Aorta (tissue), 5 donors: Measurements from ENCODE around the gene GALNT14. TPM values are rescaled to one million over a fixed set of nuclear protein-coding genes. Genes with fewer than 3 reads are reported as not detected.

Experiments used
- ATAC-seq: fragments of 200-7000 bp; cut with Tn5 transposase; one replicate; pipeline ENCODE4 v1.9.1; 2022; ENCODE audit warnings: moderate library complexity; ENCODE audit not compliant: low FRiP score
- DNase-seq, 2 donors: peaks; one replicate each; pipeline ENCODE4 v3.0.0-alpha.2; 2020
- H3K27ac ChIP-seq, 2 donors: one replicate each; pipeline ENCODE4 v1.5.1; 2013; ENCODE audit warnings: low read length in 2 of 2, mild to moderate bottlenecking in 2 of 2, moderate library complexity in 2 of 2, control low read depth in 1 of 2, inconsistent platforms in 1 of 2, low read depth in 1 of 2
- H3K27me3 ChIP-seq, 2 donors: one replicate each; pipeline ENCODE4 v1.6.1; 2013; ENCODE audit warnings: control low read depth in 1 of 2, low read length in 1 of 2, mild to moderate bottlenecking in 1 of 2, moderate library complexity in 1 of 2; ENCODE audit not compliant: insufficient read depth in 2 of 2, control insufficient read depth in 1 of 2
- H3K36me3 ChIP-seq, 2 donors: one replicate each; pipeline ENCODE4 v1.6.1; 2013; ENCODE audit warnings: control low read depth in 1 of 2, low read length in 1 of 2, mild to moderate bottlenecking in 1 of 2; ENCODE audit not compliant: insufficient read depth in 2 of 2, control insufficient read depth in 1 of 2
- H3K4me1 ChIP-seq, 2 donors: one replicate each; pipeline ENCODE4 v1.6.1; 2013; ENCODE audit warnings: low read length in 2 of 2, control low read depth in 1 of 2, mild to moderate bottlenecking in 1 of 2, moderate library complexity in 1 of 2; ENCODE audit not compliant: insufficient read depth in 2 of 2, control insufficient read depth in 1 of 2
- H3K4me3 ChIP-seq, 2 donors: one replicate each; pipeline ENCODE4 v1.5.1; 2013; ENCODE audit warnings: low read length in 2 of 2, control low read depth in 1 of 2, mild to moderate bottlenecking in 1 of 2
- H3K9me3 ChIP-seq: one replicate; pipeline ENCODE4 v1.6.1; 2013; ENCODE audit warnings: mild to moderate bottlenecking, low read length; ENCODE audit not compliant: control insufficient read depth
- WGBS, 2 donors: extraction: QIAGEN DNeasy Blood & Tissue Kit; methylation state at CpG; one replicate each; pipeline ENCODE4 v1.1.7; 2013; 5-methylcytosine and 5-hydroxymethylcytosine counted together
- intact Hi-C, 2 donors: fragments of 100-400 bp; cut with DNase I; formaldehyde crosslinking; loops; one replicate each; pipeline versions ENCODE4 v1.14.2 to v1.15.0; 2022
- polyA plus RNA-seq, 2 donors: library from polyadenylated mRNA; stranded (reverse); fragments of 200-250 nt; gene quantifications; one replicate each; pipeline ENCODE4 v1.2.3, GENCODE V29; 2013
- total RNA-seq, 2 donors: library from RNA; stranded (reverse); fragmentation: NEBNext Ultra II Directional; extraction: Animal tissue kit (Norgen Biotek cat#: 25700); gene quantifications; one replicate each; pipeline ENCODE4 v1.2.1, GENCODE V29; 2021
- donor health status: healthy with polysubstance abuse.
- donor health status: Bipolar disorder and iron deficiency.
- donor health status: DM: no; HTN: no; CAD: no.
- donor health status: DM: no; HTN: no; CAD: no.
- donor health status: DM: yes; HTN: yes; CAD: no.

GALNT14 gene
- total and polyA plus RNA-seq, 4 donors: 0.74 to 1.7 (median 1.2) TPM; not detected in 1

GRCh38 chr2:31049264-31049663 is 89.0 kb downstream of the GALNT14 start:
- no peaks in the 10 kb centered on the region for H3K9me3 ChIP-seq
- intact Hi-C loops: no loop called here
- no peaks in the 10 kb centered on the region for H3K36me3 ChIP-seq
- H3K4me1 ChIP-seq: no peaks in the 10 kb centered on the region
- ATAC-seq (no peak), DNase-seq (no peak)
- no peaks in the 10 kb centered on the region for H3K27me3 ChIP-seq
- no peak overlapping the region for H3K27ac ChIP-seq
- H3K4me3 ChIP-seq: no peak overlapping the region
- 77 to 81% methylated on average over 3 of the region's 3 CpGs for WGBS, 2 donors

GRCh38 chr2:31047599-31047998 is 90.6 kb downstream of the GALNT14 start:
- Histone ChIP-seq H3K36me3 (no peaks in the 10 kb centered on the region), H3K9me3 (no peaks in the 10 kb centered on the region), H3K27ac (no peak overlapping the region), H3K27me3 (no peaks in the 10 kb centered on the region), H3K4me3 (no peak overlapping the region), H3K4me1 (no peaks in the 10 kb centered on the region)
- intact Hi-C loops: no loop called here
- 73 to 81% methylated on average over 5 of the region's 5 CpGs for WGBS, 2 donors
- no peak for DNase-seq
- ATAC-seq: no peak

- WGBS, 2 donors: 66 to 68% methylated on average over 4 of the region's 4 CpGs
- intact Hi-C loops: no loop called here
- H3K36me3 ChIP-seq: no peaks in the 10 kb centered on the region
- no peaks in the 10 kb centered on the region for H3K27me3 ChIP-seq
- H3K9me3 ChIP-seq: no peaks in the 10 kb centered on the region
- no peak overlapping the region for H3K27ac ChIP-seq
- ATAC-seq (no peak), DNase-seq (no peak)
- no peak overlapping the region for H3K4me3 ChIP-seq
- H3K4me1 ChIP-seq: no peaks in the 10 kb centered on the region
Measured at GRCh38 chr2:31038385-31038784, 99.9 kb downstream of the GALNT14 start.

GRCh38 chr2:31037058-31037457 is 101.2 kb downstream of the GALNT14 start:
- intact Hi-C loops: no loop called here

GRCh38 chr2:31033032-31033431 is 105.2 kb downstream of the GALNT14 start:
- intact Hi-C loops: no loop called here
- WGBS, 2 donors: 20 to 21% methylated on average over 1 of the region's 1 CpG
- Histone ChIP-seq H3K36me3 (no peaks in the 10 kb centered on the region), H3K9me3 (no peaks in the 10 kb centered on the region), H3K4me3 (no peak overlapping the region), H3K27me3 (no peaks in the 10 kb centered on the region), H3K4me1 (no peaks in the 10 kb centered on the region), H3K27ac (no peak overlapping the region)
- no peak for ATAC-seq
- no peak for DNase-seq

More at GRCh38 chr2:31037058-31037457, 101.2 kb downstream of the GALNT14 start:
- Histone ChIP-seq H3K4me1 (no peaks in the 10 kb centered on the region), H3K4me3 (no peak overlapping the region), H3K36me3 (no peaks in the 10 kb centered on the region), H3K27me3 (no peaks in the 10 kb centered on the region), H3K9me3 (no peaks in the 10 kb centered on the region), H3K27ac (no peak overlapping the region)
- ATAC-seq (no peak), DNase-seq (no peak)

- intact Hi-C loops: no loop called here
Measured at GRCh38 chr2:31032475-31032874, 105.8 kb downstream of the GALNT14 start.

GRCh38 chr2:31031132-31031706 is 107.0 kb downstream of the GALNT14 start:
- no peaks in the 10 kb centered on the region for H3K27me3 ChIP-seq
- ATAC-seq (no peak), DNase-seq (no peak)
- H3K4me3 ChIP-seq: no peak overlapping the region
- WGBS, 2 donors: 43 to 50% methylated on average over 1 of the region's 1 CpG
- H3K4me1 ChIP-seq: no peaks in the 10 kb centered on the region
- H3K27ac ChIP-seq: no peak overlapping the region
- no peaks in the 10 kb centered on the region for H3K36me3 ChIP-seq
- H3K9me3 ChIP-seq: no peaks in the 10 kb centered on the region
- intact Hi-C loops: no loop called here

More at GRCh38 chr2:31032475-31032874, 105.8 kb downstream of the GALNT14 start:
- Histone ChIP-seq H3K4me3 (no peak overlapping the region), H3K27me3 (no peaks in the 10 kb centered on the region), H3K36me3 (no peaks in the 10 kb centered on the region), H3K27ac (no peak overlapping the region), H3K4me1 (no peaks in the 10 kb centered on the region), H3K9me3 (no peaks in the 10 kb centered on the region)
- ATAC-seq (no peak), DNase-seq (no peak)
- 93 to 97% methylated on average over 3 of the region's 3 CpGs for WGBS, 2 donors

GRCh38 chr2:31028417-31028816 is 109.8 kb downstream of the GALNT14 start:
- no peak overlapping the region for H3K27ac ChIP-seq
- H3K4me3 ChIP-seq: no peak overlapping the region
- ATAC-seq (no peak), DNase-seq (no peak)
- no peaks in the 10 kb centered on the region for H3K36me3 ChIP-seq
- 36 to 39% methylated on average over 8 of the region's 8 CpGs for WGBS, 2 donors
- H3K4me1 ChIP-seq: no peaks in the 10 kb centered on the region
- H3K9me3 ChIP-seq: no peaks in the 10 kb centered on the region
- H3K27me3 ChIP-seq: no peaks in the 10 kb centered on the region
- intact Hi-C loops: no loop called here

GRCh38 chr2:31027549-31027948 is 110.7 kb downstream of the GALNT14 start:
- Histone ChIP-seq H3K4me1 (no peaks in the 10 kb centered on the region), H3K4me3 (no peak overlapping the region), H3K27me3 (no peaks in the 10 kb centered on the region), H3K9me3 (no peaks in the 10 kb centered on the region), H3K36me3 (no peaks in the 10 kb centered on the region), H3K27ac (no peak overlapping the region)
- intact Hi-C loops: no loop called here
- no peak for ATAC-seq
- 93 to 94% methylated on average over 5 of the region's 5 CpGs for WGBS, 2 donors
- DNase-seq: no peak
